Aorta (tissue), 5 donors: ENCODE measurements around the gene SHE. TPM values are rescaled to one million over a fixed set of nuclear protein-coding genes. Genes with fewer than 3 reads are reported as not detected.

Experiments used
- ATAC-seq: fragments of 200-7000 bp; cut with Tn5 transposase; one replicate; pipeline ENCODE4 v1.9.1; 2022; ENCODE audit warnings: moderate library complexity; ENCODE audit not compliant: low FRiP score
- DNase-seq, 2 donors: peaks; one replicate each; pipeline ENCODE4 v3.0.0-alpha.2; 2020
- H3K27ac ChIP-seq, 2 donors: one replicate each; pipeline ENCODE4 v1.5.1; 2013; ENCODE audit warnings: low read length in 2 of 2, mild to moderate bottlenecking in 2 of 2, moderate library complexity in 2 of 2, control low read depth in 1 of 2, inconsistent platforms in 1 of 2, low read depth in 1 of 2
- H3K27me3 ChIP-seq, 2 donors: one replicate each; pipeline ENCODE4 v1.6.1; 2013; ENCODE audit warnings: control low read depth in 1 of 2, low read length in 1 of 2, mild to moderate bottlenecking in 1 of 2, moderate library complexity in 1 of 2; ENCODE audit not compliant: insufficient read depth in 2 of 2, control insufficient read depth in 1 of 2
- H3K36me3 ChIP-seq, 2 donors: one replicate each; pipeline ENCODE4 v1.6.1; 2013; ENCODE audit warnings: control low read depth in 1 of 2, low read length in 1 of 2, mild to moderate bottlenecking in 1 of 2; ENCODE audit not compliant: insufficient read depth in 2 of 2, control insufficient read depth in 1 of 2
- H3K4me1 ChIP-seq, 2 donors: one replicate each; pipeline ENCODE4 v1.6.1; 2013; ENCODE audit warnings: low read length in 2 of 2, control low read depth in 1 of 2, mild to moderate bottlenecking in 1 of 2, moderate library complexity in 1 of 2; ENCODE audit not compliant: insufficient read depth in 2 of 2, control insufficient read depth in 1 of 2
- H3K4me3 ChIP-seq, 2 donors: one replicate each; pipeline ENCODE4 v1.5.1; 2013; ENCODE audit warnings: low read length in 2 of 2, control low read depth in 1 of 2, mild to moderate bottlenecking in 1 of 2
- H3K9me3 ChIP-seq: one replicate; pipeline ENCODE4 v1.6.1; 2013; ENCODE audit warnings: mild to moderate bottlenecking, low read length; ENCODE audit not compliant: control insufficient read depth
- WGBS, 2 donors: extraction: QIAGEN DNeasy Blood & Tissue Kit; methylation state at CpG; one replicate each; pipeline ENCODE4 v1.1.7; 2013; 5-methylcytosine and 5-hydroxymethylcytosine counted together
- intact Hi-C, 2 donors: fragments of 100-400 bp; cut with DNase I; formaldehyde crosslinking; loops; one replicate each; pipeline versions ENCODE4 v1.14.2 to v1.15.0; 2022
- polyA plus RNA-seq, 2 donors: library from polyadenylated mRNA; stranded (reverse); fragments of 200-250 nt; gene quantifications; one replicate each; pipeline ENCODE4 v1.2.3, GENCODE V29; 2013
- total RNA-seq, 2 donors: library from RNA; stranded (reverse); fragmentation: NEBNext Ultra II Directional; extraction: Animal tissue kit (Norgen Biotek cat#: 25700); gene quantifications; one replicate each; pipeline ENCODE4 v1.2.1, GENCODE V29; 2021
- donor health status: healthy with polysubstance abuse.
- donor health status: Bipolar disorder and iron deficiency.
- donor health status: DM: no; HTN: no; CAD: no.
- donor health status: DM: no; HTN: no; CAD: no.
- donor health status: DM: yes; HTN: yes; CAD: no.

Gene SHE
- total and polyA plus RNA-seq, 4 donors, result 2.9 to 44.1 (median 13.6) TPM

DNA sequence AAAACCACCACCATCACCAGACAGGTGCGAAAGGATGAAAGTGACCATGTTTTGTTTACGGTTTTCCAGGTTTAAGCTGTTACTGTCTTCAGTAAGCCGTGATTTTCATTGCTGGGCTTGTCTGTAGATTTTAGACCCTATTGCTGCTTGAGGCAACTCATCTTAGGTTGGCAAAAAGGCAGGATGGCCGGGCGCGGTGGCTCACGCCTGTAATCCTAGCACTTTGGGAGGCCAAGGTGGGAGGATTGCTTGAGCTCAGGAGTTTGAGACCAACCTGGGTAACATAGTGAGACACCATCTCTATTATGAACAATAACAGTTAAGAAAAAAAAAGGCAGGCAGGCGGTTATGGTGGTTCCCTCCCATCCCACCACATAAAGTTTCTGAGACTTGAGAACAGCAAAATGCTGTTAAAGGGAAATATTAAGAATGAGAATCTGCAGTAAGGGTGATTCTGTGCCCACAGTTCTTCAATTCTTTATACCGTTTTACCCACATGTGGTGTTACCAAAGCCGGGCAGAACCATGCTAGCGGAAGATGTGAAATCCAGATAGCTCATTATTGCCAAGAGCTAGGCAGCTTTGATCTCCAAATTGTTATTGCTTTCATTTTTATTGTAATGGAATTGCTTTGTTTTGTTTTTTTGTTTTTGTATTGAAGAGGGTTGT is 34.6 kb downstream of the SHE start:
- Histone ChIP-seq H3K27me3 (no peaks in the 10 kb centered on the region), H3K4me1 (no peaks in the 10 kb centered on the region), H3K4me3 (no peak overlapping the region), H3K27ac (no peak overlapping the region), H3K36me3 (no peaks in the 10 kb centered on the region), H3K9me3 (no peaks in the 10 kb centered on the region)
- DNase-seq (peak in 1 of 2 donors; percentile 57), ATAC-seq (no peak)
- 93 to 96% methylated on average over 11 of the region's 11 CpGs for WGBS, 2 donors
- intact Hi-C loops, result loop anchor here in 1 of 2 donors (10.0 kb wide), 1 partner anchor 63 kb away; the partner anchor contains the start of gene IL6R

DNA sequence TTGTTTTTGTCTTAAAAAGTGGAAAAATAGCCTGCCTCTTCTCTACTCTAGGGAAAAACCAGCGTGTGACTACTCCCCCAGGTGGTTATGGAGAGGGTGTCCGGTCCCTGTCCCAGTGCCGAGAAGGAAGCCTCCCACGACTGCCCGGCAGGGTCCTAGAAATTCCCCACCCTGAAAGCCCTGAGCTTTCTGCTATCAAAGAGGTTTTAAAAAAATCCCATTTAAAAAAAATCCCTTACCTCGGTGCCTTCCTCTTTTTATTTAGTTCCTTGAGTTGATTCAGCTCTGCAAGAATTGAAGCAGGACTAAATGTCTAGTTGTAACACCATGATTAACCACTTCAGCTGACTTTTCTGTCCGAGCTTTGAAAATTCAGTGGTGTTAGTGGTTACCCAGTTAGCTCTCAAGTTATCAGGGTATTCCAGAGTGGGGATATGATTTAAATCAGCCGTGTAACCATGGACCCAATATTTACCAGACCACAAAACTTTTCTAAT is 35.2 kb downstream of the SHE start:
- ATAC-seq (no peak), DNase-seq (peak in 1 of 2 donors; percentile 34)
- Histone ChIP-seq H3K36me3 (no peaks in the 10 kb centered on the region), H3K27me3 (no peaks in the 10 kb centered on the region), H3K9me3 (no peaks in the 10 kb centered on the region), H3K4me1 (no peaks in the 10 kb centered on the region), H3K27ac (no peak overlapping the region), H3K4me3 (no peak overlapping the region)
- 59 to 65% methylated on average over 8 of the region's 8 CpGs for WGBS, 2 donors
- intact Hi-C loops, result loop anchor here in 1 of 2 donors (10.0 kb wide), 1 partner anchor 62 kb away; the partner anchor contains the start of gene IL6R

DNA sequence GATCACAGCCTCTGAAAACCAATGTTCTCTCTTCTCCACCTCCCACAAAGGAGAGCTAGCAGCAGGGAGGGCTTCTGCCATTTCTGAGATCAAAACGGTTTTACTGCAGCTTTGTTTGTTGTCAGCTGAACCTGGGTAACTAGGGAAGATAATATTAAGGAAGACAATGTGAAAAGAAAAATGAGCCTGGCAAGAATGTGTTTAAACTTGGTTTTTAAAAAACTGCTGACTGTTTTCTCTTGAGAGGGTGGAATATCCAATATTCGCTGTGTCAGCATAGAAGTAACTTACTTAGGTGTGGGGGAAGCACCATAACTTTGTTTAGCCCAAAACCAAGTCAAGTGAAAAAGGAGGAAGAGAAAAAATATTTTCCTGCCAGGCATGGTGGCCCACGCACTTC is 36.0 kb downstream of the SHE start:
- no peak for ATAC-seq

DNA sequence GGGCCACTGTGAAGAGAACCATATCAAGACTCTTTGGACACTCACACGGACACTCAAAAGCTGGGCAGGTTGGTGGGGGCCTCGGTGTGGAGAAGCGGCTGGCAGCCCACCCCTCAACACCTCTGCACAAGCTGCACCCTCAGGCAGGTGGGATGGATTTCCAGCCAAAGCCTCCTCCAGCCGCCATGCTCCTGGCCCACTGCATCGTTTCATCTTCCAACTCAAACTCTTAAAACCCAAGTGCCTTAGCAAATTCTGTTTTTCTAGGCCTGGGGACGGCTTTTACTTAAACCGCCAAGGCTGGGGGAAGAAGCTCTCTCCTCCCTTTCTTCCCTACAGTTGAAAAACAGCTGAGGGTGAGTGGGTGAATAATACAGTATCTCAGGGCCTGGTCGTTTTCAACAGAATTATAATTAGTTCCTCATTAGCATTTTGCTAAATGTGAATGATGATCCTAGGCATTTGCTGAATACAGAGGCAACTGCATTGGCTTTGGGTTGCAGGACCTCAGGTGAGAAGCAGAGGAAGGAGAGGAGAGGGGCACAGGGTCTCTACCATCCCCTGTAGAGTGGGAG is 36.5 kb downstream of the SHE start:
- H3K36me3 ChIP-seq, result no peaks in the 10 kb centered on the region
- ATAC-seq (no peak), DNase-seq (peak in 1 of 2 donors; percentile 19)
- no peak overlapping the region for H3K27ac ChIP-seq
- no peaks in the 10 kb centered on the region for H3K4me1 ChIP-seq
- WGBS, 2 donors, result 60 to 67% methylated on average over 8 of the region's 8 CpGs
- no peaks in the 10 kb centered on the region for H3K9me3 ChIP-seq
- no peak overlapping the region for H3K4me3 ChIP-seq
- no peaks in the 10 kb centered on the region for H3K27me3 ChIP-seq
- intact Hi-C loops, result loop anchor here in 1 of 2 donors (10.0 kb wide), 1 partner anchor 61 kb away; the partner anchor contains the start of gene IL6R

More for the DNA sequence above, 36.0 kb downstream of the SHE start:
- H3K36me3 ChIP-seq, result no peaks in the 10 kb centered on the region
- no peaks in the 10 kb centered on the region for H3K4me1 ChIP-seq
- DNase-seq, result no peak
- no peak overlapping the region for H3K4me3 ChIP-seq
- intact Hi-C loops, result loop anchor here in 1 of 2 donors (10.0 kb wide), 1 partner anchor 61 kb away; the partner anchor contains the start of gene IL6R
- WGBS, 2 donors, result 86 to 88% methylated on average over 3 of the region's 3 CpGs
- no peak overlapping the region for H3K27ac ChIP-seq
- no peaks in the 10 kb centered on the region for H3K9me3 ChIP-seq
- H3K27me3 ChIP-seq, result no peaks in the 10 kb centered on the region

DNA sequence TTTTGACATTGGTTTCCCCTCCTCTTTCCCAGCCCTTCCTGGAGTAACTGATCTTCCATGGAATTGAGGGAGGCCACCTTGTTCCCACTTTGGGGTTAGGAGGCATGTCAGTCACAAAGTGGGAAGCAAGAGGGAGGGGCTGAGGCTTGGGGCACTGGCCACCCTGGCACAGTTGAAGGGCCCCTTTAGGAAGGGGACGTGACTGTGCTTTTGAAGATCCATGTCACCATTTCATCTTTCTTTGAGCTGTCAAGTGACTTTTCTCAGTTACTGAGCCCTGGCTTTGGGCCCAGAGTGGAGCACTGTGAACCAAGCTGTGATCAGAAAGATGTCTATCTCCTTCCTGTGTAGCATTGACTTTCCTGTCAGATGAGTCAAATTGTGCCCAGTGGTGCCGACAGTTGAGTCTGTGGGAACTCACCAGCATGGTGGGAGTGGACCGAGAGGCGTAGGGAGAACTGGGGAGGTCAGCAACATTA is 38.7 kb downstream of the SHE start:
- peak; percentile 46 to 69 for DNase-seq
- intact Hi-C loops, result loop anchor here in 1 of 2 donors (10.0 kb wide), 1 partner anchor 59 kb away; the partner anchor contains the start of gene IL6R
- Histone ChIP-seq H3K4me3 (no peak overlapping the region), H3K27me3 (no peaks in the 10 kb centered on the region), H3K27ac (no peak overlapping the region), H3K4me1 (no peaks in the 10 kb centered on the region), H3K9me3 (no peaks in the 10 kb centered on the region), H3K36me3 (no peaks in the 10 kb centered on the region)
- WGBS, 2 donors, result 59 to 88% methylated on average over 4 of the region's 4 CpGs
- no peak for ATAC-seq

DNA sequence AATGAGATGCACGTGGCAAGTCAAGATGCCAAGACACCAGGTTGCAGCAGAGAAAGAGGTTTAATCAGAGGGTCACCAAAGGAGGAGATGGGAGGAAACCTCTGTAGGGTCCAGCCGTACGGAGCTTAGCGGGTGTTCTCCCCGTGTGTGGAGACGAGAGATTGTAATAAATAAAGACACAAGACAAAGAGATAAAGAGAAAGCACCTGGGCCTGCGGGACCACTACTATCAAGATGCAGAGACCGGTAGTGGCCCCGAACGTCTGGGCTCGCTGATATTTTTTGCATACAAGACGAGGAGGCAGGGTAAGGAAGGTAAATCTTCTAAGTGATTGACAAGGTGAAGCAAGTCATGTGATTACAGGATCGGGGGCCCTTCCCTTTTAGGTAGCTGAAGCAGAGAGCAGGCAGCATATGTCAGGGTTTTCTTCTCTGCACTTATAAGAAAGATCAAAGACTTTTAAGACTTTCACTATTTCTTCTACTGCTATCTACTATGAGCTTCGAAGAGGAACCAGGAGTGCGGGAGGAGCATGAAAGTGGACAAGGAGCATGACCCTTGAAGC is 41.4 kb downstream of the SHE start:
- Histone ChIP-seq H3K36me3 (no peaks in the 10 kb centered on the region), H3K9me3 (no peaks in the 10 kb centered on the region), H3K27me3 (no peaks in the 10 kb centered on the region), H3K27ac (no peak overlapping the region), H3K4me1 (no peaks in the 10 kb centered on the region), H3K4me3 (no peak overlapping the region)
- DNase-seq (peak in 1 of 2 donors; percentile 25), ATAC-seq (no peak)
- WGBS, 2 donors, result 80 to 82% methylated on average over 15 of the region's 15 CpGs
- intact Hi-C loops, result loop anchor here in 1 of 2 donors (10.0 kb wide), 1 partner anchor 56 kb away; the partner anchor contains the start of gene IL6R

DNA sequence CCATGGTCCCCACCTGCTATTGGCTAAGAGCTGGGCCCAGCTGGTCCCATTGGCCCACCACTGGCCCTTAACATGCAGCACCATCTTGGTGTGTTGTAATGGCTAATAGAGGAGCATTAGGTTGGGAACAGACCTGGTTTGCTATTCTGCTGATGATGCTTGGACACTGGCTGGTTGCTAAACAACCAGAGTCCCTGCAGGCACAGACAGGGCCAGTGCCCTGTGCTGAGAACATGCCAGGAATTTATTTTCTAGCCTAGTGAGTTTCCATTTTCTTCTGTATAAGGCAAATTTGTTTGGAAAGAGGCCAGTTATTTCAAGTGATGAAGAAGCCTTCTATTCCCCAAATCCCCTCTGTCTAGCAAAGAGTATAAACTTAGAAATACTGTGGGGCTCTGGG is 43.1 kb downstream of the SHE start:
- Histone ChIP-seq H3K27ac (no peak overlapping the region), H3K4me3 (no peak overlapping the region), H3K36me3 (no peaks in the 10 kb centered on the region), H3K9me3 (no peaks in the 10 kb centered on the region), H3K4me1 (no peaks in the 10 kb centered on the region), H3K27me3 (no peaks in the 10 kb centered on the region)
- peak; percentile 3 to 5 for DNase-seq
- intact Hi-C loops, result no loop called here
- no peak for ATAC-seq

DNA sequence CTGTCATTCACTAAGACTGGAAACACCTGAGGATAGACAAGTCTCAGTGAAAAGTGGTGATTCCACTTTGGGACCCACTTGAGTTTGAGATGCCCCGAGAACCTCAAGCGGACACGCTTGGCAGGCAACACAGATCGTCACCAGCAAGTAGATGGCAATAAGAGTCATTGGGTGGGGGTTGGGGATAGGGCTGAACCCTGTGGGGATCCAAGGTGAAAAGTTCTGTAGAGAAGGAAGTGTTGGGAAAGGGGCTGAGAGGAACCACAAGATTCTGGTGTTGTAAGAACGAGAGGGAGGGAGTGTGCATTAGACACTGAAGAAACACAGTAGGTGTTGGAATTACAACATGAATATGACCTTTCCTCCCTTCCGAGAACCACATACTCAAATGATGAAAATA is 45.6 kb downstream of the SHE start:
- ATAC-seq, result no peak
- no peaks in the 10 kb centered on the region for H3K27me3 ChIP-seq
- WGBS, 2 donors, result 94% methylated on average over 6 of the region's 6 CpGs
- H3K4me3 ChIP-seq, result no peak overlapping the region
- peak; percentile 24 to 56 for DNase-seq
- peaks cover 0 to 2% of the 10 kb centered on the region in 2 donors for H3K4me1 ChIP-seq
- no peaks in the 10 kb centered on the region for H3K36me3 ChIP-seq
- H3K9me3 ChIP-seq, result no peaks in the 10 kb centered on the region
- intact Hi-C loops, result no loop called here
- no peak overlapping the region for H3K27ac ChIP-seq
